CD14-positive monocyte (primary cell): ENCODE measurements around the gene SLC35F3. TPM values are rescaled to one million over a fixed set of nuclear protein-coding genes. Genes with fewer than 3 reads are reported as not detected.

ENCODE experiments used
- DNase-seq, 3 donors: peaks; one replicate each; pipeline ENCODE4 v3.0.0-alpha.2; 2011 to 2022
- H2AFZ ChIP-seq: 2 replicates; pipeline ENCODE4 v1.6.0; 2012; ENCODE audit warnings: mild to moderate bottlenecking, low read depth, low read length, inconsistent platforms; ENCODE audit not compliant: insufficient read depth, poor library complexity, severe bottlenecking
- H3K27ac ChIP-seq, 2 donors: 1 replicate in 1 of 2; 2 replicates in 1 of 2; pipeline ENCODE4 v1.5.1; 2012 to 2013; ENCODE audit warnings: low read length in 2 of 2, control low read depth in 1 of 2, inconsistent platforms in 1 of 2, low read depth in 1 of 2, mild to moderate bottlenecking in 1 of 2
- H3K27me3 ChIP-seq, 2 donors: one replicate each; pipeline versions ENCODE4 v1.6.0 to v1.6.1; 2011 to 2013; ENCODE audit warnings: low read length in 2 of 2; ENCODE audit not compliant: control insufficient read depth in 2 of 2, insufficient read depth in 2 of 2
- H3K36me3 ChIP-seq, 2 donors: replicated peaks in 1 of 2; 1 replicate in 1 of 2; 2 replicates in 1 of 2; pipeline versions ENCODE4 v1.5.1 to v1.6.1; 2012 to 2013; ENCODE audit warnings: low read length in 2 of 2, control low read depth in 1 of 2, inconsistent platforms in 1 of 2, mild to moderate bottlenecking in 1 of 2; ENCODE audit not compliant: insufficient read depth in 2 of 2, control insufficient read depth in 1 of 2
- H3K4me1 ChIP-seq, 2 donors: 1 replicate in 1 of 2; 2 replicates in 1 of 2; pipeline versions ENCODE4 v1.5.1 to v1.6.1; 2012 to 2013; ENCODE audit warnings: low read length in 2 of 2, control low read depth in 1 of 2, inconsistent platforms in 1 of 2, mild to moderate bottlenecking in 1 of 2, moderate library complexity in 1 of 2; ENCODE audit not compliant: insufficient read depth in 2 of 2, control insufficient read depth in 1 of 2
- H3K4me2 ChIP-seq: replicated peaks from 2 replicates; pipeline ENCODE3; 2012; ENCODE audit warnings: low read length, moderate library complexity, mild to moderate bottlenecking; ENCODE audit not compliant: poor library complexity, severe bottlenecking; ENCODE audit errors: extremely low read depth
- H3K4me3 ChIP-seq, 3 experiments: fragments of 200-600 bp in 1 of 3; sonication (generic) in 1 of 3; replicated peaks in 1 of 3; 1 replicate in 2 of 3; 2 replicates in 1 of 3; pipeline ENCODE4 v1.5.1; 2011 to 2013; ENCODE audit warnings: low read length in 3 of 3, mild to moderate bottlenecking in 3 of 3, control low read depth in 2 of 3, low read depth in 2 of 3, inconsistent platforms in 1 of 3, moderate library complexity in 1 of 3
- H3K79me2 ChIP-seq: 2 replicates; pipeline ENCODE4 v1.6.0; 2012; ENCODE audit warnings: mild to moderate bottlenecking, control low read depth, inconsistent platforms, low read length, moderate library complexity; ENCODE audit not compliant: insufficient read depth
- H3K9ac ChIP-seq: 2 replicates; pipeline ENCODE4 v1.6.0; 2017; ENCODE audit warnings: low read length, mild to moderate bottlenecking; ENCODE audit not compliant: insufficient read depth, poor library complexity, severe bottlenecking
- H3K9me3 ChIP-seq, 2 donors: replicated peaks in 1 of 2; 1 replicate in 1 of 2; 2 replicates in 1 of 2; pipeline versions ENCODE4 v1.5.1 to v1.6.1; 2012 to 2013; ENCODE audit warnings: low read length in 2 of 2, control low read depth in 1 of 2; ENCODE audit not compliant: control insufficient read depth in 1 of 2, insufficient read depth in 1 of 2
- H4K20me1 ChIP-seq: 2 replicates; pipeline ENCODE4 v1.6.0; 2012; ENCODE audit warnings: mild to moderate bottlenecking, low read length, control low read depth, moderate library complexity; ENCODE audit not compliant: insufficient read depth
- H3K27ac Mint-ChIP-seq, 7 donors: one replicate each; pipeline ENCODE4 v1.8.0; 2020; ENCODE audit warnings: mild to moderate bottlenecking in 7 of 7, mixed read lengths in 7 of 7, moderate library complexity in 6 of 7, inconsistent platforms in 2 of 7
- H3K27me3 Mint-ChIP-seq, 3 donors: one replicate each; pipeline ENCODE4 v1.8.0; 2021 to 2022; ENCODE audit warnings: low read depth in 3 of 3, mild to moderate bottlenecking in 3 of 3, mixed read lengths in 3 of 3, moderate library complexity in 3 of 3, inconsistent platforms in 1 of 3
- H3K36me3 Mint-ChIP-seq, 2 donors: one replicate each; pipeline ENCODE4 v1.8.0; 2020; ENCODE audit warnings: mixed read lengths in 2 of 2, inconsistent platforms in 1 of 2, mild to moderate bottlenecking in 1 of 2
- H3K4me1 Mint-ChIP-seq: one replicate; pipeline ENCODE4 v1.8.0; 2020; ENCODE audit warnings: mild to moderate bottlenecking, mixed read lengths
- H3K4me3 Mint-ChIP-seq, 2 donors: one replicate each; pipeline ENCODE4 v1.8.0; 2020; ENCODE audit warnings: mild to moderate bottlenecking in 2 of 2, mixed read lengths in 2 of 2, moderate library complexity in 1 of 2
- H3K9me3 Mint-ChIP-seq, 7 donors: one replicate each; pipeline ENCODE4 v1.8.0; 2020 to 2022; ENCODE audit warnings: mixed read lengths in 7 of 7, mild to moderate bottlenecking in 6 of 7, moderate library complexity in 6 of 7, inconsistent platforms in 2 of 7
- WGBS: methylation state at CpG from one replicate; pipeline ENCODE4 v1.1.5; 2013; ENCODE audit warnings: missing lambda C conversion rate; ENCODE audit not compliant: insufficient coverage; 5-methylcytosine and 5-hydroxymethylcytosine counted together
- intact Hi-C, 2 donors: fragments of 100-400 bp; cut with micrococcal nuclease; formaldehyde crosslinking; loops; one replicate each; pipeline versions ENCODE4 v1.15.0 to v1.15.1; 2023
- polyA plus RNA-seq, 3 donors: library from polyadenylated mRNA; depleted of rRNA in 1 of 3; unstranded in 2 of 3; stranded (reverse) in 1 of 3; fragments of 300-500 nt in 2 of 3; fragments of >200 nt in 1 of 3; fragmentation: Illumina TruSeq in 2 of 3; gene quantifications; 1 replicate in 2 of 3; 2 replicates in 1 of 3; pipeline ENCODE4 v1.2.3, GENCODE V29; 2012 to 2021
- TF ChIP-seq, protein P1 (sequence below): fragments of 200-600 bp; IDR thresholded peaks from one replicate; pipeline ENCODE4 v1.8.0; 2022; ENCODE audit warnings: antibody characterized with exemption, mild to moderate bottlenecking

Gene SLC35F3
- polyA plus RNA-seq, 3 donors: 0.17 to 0.78 TPM; not detected in 1

DNA sequence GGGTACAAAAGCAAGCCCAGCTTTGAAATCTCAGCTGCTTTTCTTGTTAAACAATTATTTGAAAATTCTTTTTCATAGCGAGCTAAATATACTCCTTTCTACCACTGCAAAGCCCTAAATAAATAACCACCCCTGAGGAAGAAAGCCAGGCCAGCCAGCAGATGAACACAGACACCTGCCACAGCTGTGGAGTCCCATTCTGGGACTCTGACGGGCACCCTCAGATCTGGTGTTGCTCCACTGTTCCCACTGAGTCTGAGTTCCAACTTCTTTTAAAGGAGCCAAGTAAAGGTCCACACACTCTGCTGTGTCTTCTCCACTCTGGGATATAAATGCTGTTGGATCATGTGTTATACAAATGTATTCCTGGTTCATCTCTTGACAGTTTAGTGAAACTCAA, 391.1 kb downstream of the SLC35F3 start:
- intact Hi-C loops: no loop called here
- no peaks in the 10 kb centered on the region for H3K36me3 Mint-ChIP-seq
- 86% methylated on average over 1 of the region's 2 CpGs for WGBS

DNA sequence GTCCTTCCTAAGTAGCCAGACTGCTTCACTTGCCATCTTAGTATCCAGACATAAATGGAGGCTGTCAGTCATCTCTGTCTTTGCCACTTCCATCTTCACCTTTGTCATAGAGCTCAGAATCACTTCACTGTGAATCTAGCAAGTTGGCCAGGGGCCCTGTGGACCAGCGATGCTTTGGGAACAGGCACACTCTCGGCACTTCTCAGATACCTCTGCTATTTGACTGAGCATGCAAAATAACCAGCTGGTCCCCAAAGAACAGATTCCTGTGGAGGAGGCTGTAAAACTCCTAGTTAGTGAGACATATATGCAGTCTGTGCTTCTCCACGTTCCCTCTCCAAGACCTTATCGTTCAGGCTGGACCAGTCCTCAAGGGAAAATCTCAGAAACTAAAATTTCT, 392.0 kb downstream of the SLC35F3 start:
- Histone ChIP-seq H3K4me1 (no peaks in the 10 kb centered on the region), H3K9ac (no peak overlapping the region), H3K36me3 (no peaks in the 10 kb centered on the region), H2AFZ (no peak overlapping the region), H3K79me2 (no peaks in the 10 kb centered on the region), H3K27me3 (peaks cover 0 to 4% of the 10 kb centered on the region in 2 donors), H3K27ac (no peak overlapping the region), H3K4me3 (no peak overlapping the region), H3K9me3 (no peaks in the 10 kb centered on the region), H3K4me2 (no peak overlapping the region), H4K20me1 (no peaks in the 10 kb centered on the region)
- H3K36me3 Mint-ChIP-seq: no peaks in the 10 kb centered on the region
- H3K27ac Mint-ChIP-seq: no peak overlapping the region
- H3K9me3 Mint-ChIP-seq: peaks cover 0 to 2% (median 0%) of the 10 kb centered on the region in 7 donors
- no peaks in the 10 kb centered on the region for H3K4me1 Mint-ChIP-seq
- TF ChIP-seq, protein P1, sequence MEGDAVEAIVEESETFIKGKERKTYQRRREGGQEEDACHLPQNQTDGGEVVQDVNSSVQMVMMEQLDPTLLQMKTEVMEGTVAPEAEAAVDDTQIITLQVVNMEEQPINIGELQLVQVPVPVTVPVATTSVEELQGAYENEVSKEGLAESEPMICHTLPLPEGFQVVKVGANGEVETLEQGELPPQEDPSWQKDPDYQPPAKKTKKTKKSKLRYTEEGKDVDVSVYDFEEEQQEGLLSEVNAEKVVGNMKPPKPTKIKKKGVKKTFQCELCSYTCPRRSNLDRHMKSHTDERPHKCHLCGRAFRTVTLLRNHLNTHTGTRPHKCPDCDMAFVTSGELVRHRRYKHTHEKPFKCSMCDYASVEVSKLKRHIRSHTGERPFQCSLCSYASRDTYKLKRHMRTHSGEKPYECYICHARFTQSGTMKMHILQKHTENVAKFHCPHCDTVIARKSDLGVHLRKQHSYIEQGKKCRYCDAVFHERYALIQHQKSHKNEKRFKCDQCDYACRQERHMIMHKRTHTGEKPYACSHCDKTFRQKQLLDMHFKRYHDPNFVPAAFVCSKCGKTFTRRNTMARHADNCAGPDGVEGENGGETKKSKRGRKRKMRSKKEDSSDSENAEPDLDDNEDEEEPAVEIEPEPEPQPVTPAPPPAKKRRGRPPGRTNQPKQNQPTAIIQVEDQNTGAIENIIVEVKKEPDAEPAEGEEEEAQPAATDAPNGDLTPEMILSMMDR: no peak
- no peak for DNase-seq
- WGBS: 77% methylated on average over 2 of the region's 4 CpGs
- no peak overlapping the region for H3K4me3 Mint-ChIP-seq
- intact Hi-C loops: no loop called here
- H3K27me3 Mint-ChIP-seq: peaks cover 3 to 14% (median 6%) of the 10 kb centered on the region in 3 donors

More for the DNA sequence above, 391.1 kb downstream of the SLC35F3 start:
- no peak overlapping the region for H3K27ac Mint-ChIP-seq
- H3K27me3 Mint-ChIP-seq: peaks cover 5 to 14% (median 6%) of the 10 kb centered on the region in 3 donors
- Histone ChIP-seq H2AFZ (no peak overlapping the region), H3K27ac (no peak overlapping the region), H3K4me1 (no peaks in the 10 kb centered on the region), H3K79me2 (no peaks in the 10 kb centered on the region), H3K36me3 (no peaks in the 10 kb centered on the region), H3K4me3 (no peak overlapping the region), H3K9me3 (no peaks in the 10 kb centered on the region), H3K27me3 (peaks cover 0 to 4% of the 10 kb centered on the region in 2 donors), H3K9ac (no peak overlapping the region), H4K20me1 (no peaks in the 10 kb centered on the region), H3K4me2 (no peak overlapping the region)
- no peaks in the 10 kb centered on the region for H3K4me1 Mint-ChIP-seq
- H3K9me3 Mint-ChIP-seq: peaks cover 0 to 8% (median 0%) of the 10 kb centered on the region in 7 donors
- TF ChIP-seq, protein P1: no peak
- H3K4me3 Mint-ChIP-seq: no peak overlapping the region
- no peak for DNase-seq
